MM.1S (cell line): ENCODE data around the gene AMBRA1.

Experiments used
- DNase-seq: peaks from one replicate; pipeline ENCODE4 v3.0.0-alpha.2; 2015
- H2AFZ ChIP-seq: fragments of 300-600 bp; sonication (generic); 2 replicates; pipeline ENCODE4 v1.6.0; 2016; ENCODE audit warnings: antibody characterized with exemption, low read length
- H3F3A ChIP-seq: fragments of 300-600 bp; sonication (generic); 2 replicates; pipeline ENCODE4 v1.6.1; 2016; ENCODE audit warnings: mild to moderate bottlenecking, antibody characterized with exemption, low read length, moderate library complexity, mixed read lengths; ENCODE audit not compliant: insufficient read depth
- H3K27ac ChIP-seq: fragments of 300-600 bp; sonication (generic); 2 replicates; pipeline ENCODE4 v1.5.1; 2016; ENCODE audit warnings: mild to moderate bottlenecking, low read length
- H3K27me3 ChIP-seq: fragments of 300-600 bp; sonication (generic); replicated peaks from 2 replicates; pipeline ENCODE4 v1.6.0; 2016; ENCODE audit warnings: low read length; ENCODE audit not compliant: insufficient read depth
- H3K36me3 ChIP-seq: fragments of 300-600 bp; sonication (generic); replicated peaks from 2 replicates; pipeline ENCODE4 v1.6.1; 2016; ENCODE audit warnings: mild to moderate bottlenecking, low read length, mixed read lengths; ENCODE audit not compliant: insufficient read depth
- H3K4me1 ChIP-seq: fragments of 300-600 bp; sonication (generic); 2 replicates; pipeline ENCODE4 v1.6.1; 2016; ENCODE audit warnings: low read length, mixed read lengths
- H3K4me2 ChIP-seq: fragments of 300-600 bp; sonication (generic); 2 replicates; pipeline ENCODE4 v1.6.0; 2016; ENCODE audit warnings: low read depth, low read length
- H3K4me3 ChIP-seq: fragments of 300-600 bp; sonication (generic); 2 replicates; pipeline ENCODE4 v1.5.1; 2016; ENCODE audit warnings: low read length, mixed read lengths
- H3K79me2 ChIP-seq: fragments of 300-600 bp; sonication (generic); 2 replicates; pipeline ENCODE4 v1.6.1; 2016; ENCODE audit warnings: mixed run types, low read length, mixed read lengths
- H3K9ac ChIP-seq: fragments of 300-600 bp; sonication (generic); 2 replicates; pipeline ENCODE4 v1.6.1; 2016; ENCODE audit warnings: low read length, mixed read lengths
- H3K9me2 ChIP-seq: fragments of 300-600 bp; sonication (generic); replicated peaks from 2 replicates; pipeline ENCODE4 v1.6.1; 2016; ENCODE audit warnings: mild to moderate bottlenecking, low read length, mixed read lengths; ENCODE audit not compliant: insufficient read depth
- H3K9me3 ChIP-seq: fragments of 300-600 bp; sonication (generic); replicated peaks from 2 replicates; pipeline ENCODE4 v1.6.1; 2016; ENCODE audit warnings: mild to moderate bottlenecking, low read length, mixed read lengths; ENCODE audit not compliant: insufficient read depth
- H4K20me1 ChIP-seq: fragments of 300-600 bp; sonication (generic); 2 replicates; pipeline ENCODE4 v1.6.1; 2016; ENCODE audit warnings: mild to moderate bottlenecking, low read length, moderate library complexity, mixed read lengths; ENCODE audit not compliant: insufficient read depth
- CTCF ChIP-seq: fragments of 300-600 bp; sonication (generic); IDR thresholded peaks from 2 replicates; pipeline ENCODE4 v1.5.1; 2016; ENCODE audit warnings: antibody characterized with exemption, low read length, mixed read lengths
- EZH2 ChIP-seq: fragments of 300-600 bp; sonication (generic); optimal IDR thresholded peaks from 2 replicates; pipeline ENCODE3; 2017; ENCODE audit warnings: low read depth, mild to moderate bottlenecking, antibody characterized with exemption, low read length, mixed read lengths
- EZH2phosphoT487 ChIP-seq: fragments of 300-600 bp; sonication (generic); IDR thresholded peaks from 2 replicates; pipeline ENCODE4 v1.6.1; 2018; ENCODE audit warnings: antibody characterized with exemption, low read length

AMBRA1 gene

GRCh38 chr11:46385169-46386004, 208.4 kb downstream of the AMBRA1 start:
- Histone ChIP-seq H3K79me2 (no peaks in the 10 kb centered on the region), H3K4me1 (peaks cover 7% of the 10 kb centered on the region; the same call in 1 of the 2 replicates), H3F3A (no peaks in the 10 kb centered on the region), H3K9ac (no peak overlapping the region), H3K27ac (no peak overlapping the region), H2AFZ (no peak overlapping the region), H3K4me2 (no peak overlapping the region), H3K9me2 (no peaks in the 10 kb centered on the region), H3K4me3 (no peak overlapping the region), H3K36me3 (no peaks in the 10 kb centered on the region), H3K9me3 (no peaks in the 10 kb centered on the region), H4K20me1 (no peaks in the 10 kb centered on the region), H3K27me3 (peaks cover 82% of the 10 kb centered on the region)
- TF ChIP-seq EZH2phosphoT487, result no peak
- TF ChIP-seq CTCF, result no peak
- no peak for TF ChIP-seq EZH2
- no peak for DNase-seq

- no peaks in the 10 kb centered on the region for H3K36me3 ChIP-seq
- H3K4me3 ChIP-seq, result no peak overlapping the region
- no peak overlapping the region for H3K9ac ChIP-seq
- H3K4me2 ChIP-seq, result no peak overlapping the region
- no peaks in the 10 kb centered on the region for H3K9me3 ChIP-seq
- no peak for DNase-seq
- H2AFZ ChIP-seq, result no peak overlapping the region
- no peaks in the 10 kb centered on the region for H3K9me2 ChIP-seq
- peaks cover 70% of the 10 kb centered on the region for H3K27me3 ChIP-seq
- H4K20me1 ChIP-seq, result no peaks in the 10 kb centered on the region
- H3K4me1 ChIP-seq, result peaks cover 4% of the 10 kb centered on the region; the same call in 1 of the 2 replicates
- no peaks in the 10 kb centered on the region for H3K79me2 ChIP-seq
- no peak overlapping the region for H3K27ac ChIP-seq
- TF ChIP-seq EZH2, result no peak
- no peak for TF ChIP-seq EZH2phosphoT487
- TF ChIP-seq CTCF, result no peak
- no peaks in the 10 kb centered on the region for H3F3A ChIP-seq
Measured at GRCh38 chr11:46383974-46384701, 209.7 kb downstream of the AMBRA1 start.

GRCh38 chr11:46383404-46383758, 210.4 kb downstream of the AMBRA1 start:
- Histone ChIP-seq H3K27ac (no peak overlapping the region), H3K36me3 (no peaks in the 10 kb centered on the region), H2AFZ (no peak overlapping the region), H4K20me1 (no peaks in the 10 kb centered on the region), H3K4me1 (peaks cover 4% of the 10 kb centered on the region; the same call in 1 of the 2 replicates), H3K9me2 (no peaks in the 10 kb centered on the region), H3K4me2 (no peak overlapping the region), H3K9me3 (no peaks in the 10 kb centered on the region), H3K79me2 (no peaks in the 10 kb centered on the region), H3K9ac (no peak overlapping the region), H3F3A (no peaks in the 10 kb centered on the region), H3K27me3 (peaks cover 62% of the 10 kb centered on the region), H3K4me3 (no peak overlapping the region)
- no peak for TF ChIP-seq EZH2phosphoT487
- no peak for TF ChIP-seq CTCF
- no peak for DNase-seq
